GM12878 (cell line): Measurements from ENCODE around the gene FHOD3. TPM values are rescaled to one million over a fixed set of nuclear protein-coding genes. Genes with fewer than 3 reads are reported as not detected.

Experiments
- ATAC-seq: fragments of 200-7000 bp; cut with Tn5 transposase; 3 replicates; pipeline ENCODE4 v1.9.1; 2020; ENCODE audit warnings: mild to moderate bottlenecking, moderate library complexity
- BruUV-seq: library from RNA; stranded (reverse); fragments of 400-500 nt; replicated peaks from 2 replicates; lab custom pipeline; 2021; lab: Mats Ljungman, UMichigan
- CTCF ChIA-PET: fragments of 300-600 bp; sonication (Branson Sonifier 250); formaldehyde crosslinking; extraction: SDS; loops from one replicate; lab custom pipeline; 2021; ENCODE audit warnings: inconsistent platforms; lab: Yijun Ruan, JAX
- POLR2A ChIA-PET: fragments of 350-600 bp; formaldehyde crosslinking; extraction: SDS; loops from one replicate; lab custom pipeline; 2021; ENCODE audit warnings: inconsistent platforms; lab: Charles Lee
- RAD21 ChIA-PET: fragments of 300-600 bp; sonication (Branson Sonifier 250); formaldehyde crosslinking; loops from one replicate; lab custom pipeline; 2023; ENCODE audit warnings: antibody characterized with exemption; ENCODE audit not compliant: unreplicated experiment; lab: Charles Lee
- SMC1A ChIA-PET: fragments of 300-600 bp; sonication (Branson Sonifier 250); formaldehyde crosslinking; loops from one replicate; lab custom pipeline; 2023; ENCODE audit not compliant: unreplicated experiment, uncharacterized antibody; lab: Charles Lee
- DNase-seq: peaks from one replicate; pipeline ENCODE4 v3.0.0-alpha.2; 2011; ENCODE audit warnings: low read depth, low spot score
- FAIRE-seq: peaks from 3 replicates; lab custom pipeline; 2011; peaks lifted over from hg19 to GRCh38; lab: Jason Lieb, UNC
- H2AFZ ChIP-seq: 2 replicates; pipeline ENCODE4 v1.6.0; 2011; ENCODE audit warnings: low read depth, low read length, control low read depth; ENCODE audit not compliant: control insufficient read depth
- H3K27ac ChIP-seq: 2 replicates; pipeline ENCODE4 v1.5.1; 2011; ENCODE audit warnings: control low read depth; ENCODE audit not compliant: control insufficient read depth, insufficient read depth
- H3K27me3 ChIP-seq, 2 experiments: replicated peaks in 1 of 2; 2 replicates each; pipeline versions ENCODE4 v1.6.0 to v1.6.1; 2011; ENCODE audit warnings: low read length in 1 of 2; ENCODE audit not compliant: control insufficient read depth in 2 of 2, insufficient read depth in 2 of 2
- H3K36me3 ChIP-seq, 2 experiments: 2 replicates each; pipeline ENCODE4 v1.5.1; 2011; ENCODE audit warnings: low read length in 1 of 2; ENCODE audit not compliant: control insufficient read depth in 2 of 2, insufficient read depth in 2 of 2
- H3K4me1 ChIP-seq: 2 replicates; pipeline ENCODE4 v1.6.1; 2011; ENCODE audit warnings: mild to moderate bottlenecking, low read length, moderate library complexity, mixed read lengths; ENCODE audit not compliant: control insufficient read depth, insufficient read depth
- H3K4me2 ChIP-seq: 2 replicates; pipeline ENCODE4 v1.6.0; 2011; ENCODE audit warnings: control low read depth; ENCODE audit not compliant: control insufficient read depth, insufficient read depth
- H3K4me3 ChIP-seq: fragments of 200-600 bp; sonication (generic); 2 replicates; pipeline ENCODE4 v1.5.1; 2016
- H3K79me2 ChIP-seq: 2 replicates; pipeline ENCODE4 v1.6.0; 2011; ENCODE audit warnings: low read length; ENCODE audit not compliant: control insufficient read depth, insufficient read depth
- H3K9ac ChIP-seq: 2 replicates; pipeline ENCODE4 v1.8.0; 2011; ENCODE audit warnings: low read length, control low read depth, mixed read lengths; ENCODE audit not compliant: control insufficient read depth, insufficient read depth
- H3K9me3 ChIP-seq: replicated peaks from 3 replicates; pipeline ENCODE4 v1.5.1; 2011; ENCODE audit warnings: mild to moderate bottlenecking, low read length; ENCODE audit not compliant: control insufficient read depth, insufficient read depth
- H4K20me1 ChIP-seq: 2 replicates; pipeline ENCODE4 v1.6.0; 2011; ENCODE audit not compliant: control insufficient read depth, insufficient read depth
- EZH2 ChIP-seq: IDR thresholded peaks from 2 replicates; pipeline ENCODE4 v1.6.1; 2012; ENCODE audit warnings: low read depth, mild to moderate bottlenecking, control low read depth, inconsistent platforms, low read length, borderline replicate concordance; ENCODE audit not compliant: control insufficient read depth
- IRF4 ChIP-seq: IDR thresholded peaks from 2 replicates; pipeline ENCODE4 v1.6.1; 2011; ENCODE audit warnings: low read depth, low read length
- JUNB ChIP-seq: IDR thresholded peaks from 2 replicates; pipeline ENCODE4 v1.6.1; 2016; ENCODE audit warnings: antibody characterized with exemption, mild to moderate bottlenecking
- MLLT1 ChIP-seq: fragments of 450-650 bp; IDR thresholded peaks from 2 replicates; pipeline ENCODE4 v1.6.1; 2016; ENCODE audit warnings: mild to moderate bottlenecking
- MTA3 ChIP-seq: IDR thresholded peaks from 2 replicates; pipeline ENCODE4 v1.6.1; 2012; ENCODE audit warnings: low read length, inconsistent platforms, borderline replicate concordance
- RFX5 ChIP-seq: IDR thresholded peaks from 2 replicates; pipeline ENCODE4 v1.6.1; 2011; ENCODE audit warnings: low read depth, low read length, improper control_type of control experiment
- STAT1 ChIP-seq: fragments of 450-650 bp; conservative IDR thresholded peaks from 2 replicates; pipeline ENCODE4 v1.6.1; 2014; ENCODE audit warnings: antibody characterized with exemption, mild to moderate bottlenecking
- STAT3 ChIP-seq: IDR thresholded peaks from 2 replicates; pipeline ENCODE4 v1.6.1; 2011; ENCODE audit warnings: low read depth, low read length, improper control_type of control experiment
- TCF7 ChIP-seq: IDR thresholded peaks from 2 replicates; pipeline ENCODE4 v1.6.1; 2014; ENCODE audit warnings: antibody characterized with exemption, borderline replicate concordance
- ZNF207 ChIP-seq: fragments of 450-650 bp; IDR thresholded peaks from 2 replicates; pipeline ENCODE4 v1.6.1; 2014; ENCODE audit warnings: antibody characterized with exemption, mild to moderate bottlenecking, borderline replicate concordance
- WGBS: methylation state at CpG from one replicate; pipeline ENCODE4 v1.1.6; 2016; ENCODE audit warnings: low lambda C conversion rate; ENCODE audit not compliant: insufficient replicate concordance, insufficient coverage; ENCODE audit errors: missing lambda C conversion rate; 5-methylcytosine and 5-hydroxymethylcytosine counted together
- in situ Hi-C: fragments of 300-500 bp; cut with MboI; formaldehyde crosslinking; loops from 9 replicates; pipeline ENCODE4 v1.14.3; 2018; ENCODE audit warnings: mixed read lengths
- intact Hi-C: fragments of 100-400 bp; cut with micrococcal nuclease; formaldehyde crosslinking; loops from one replicate; pipeline ENCODE4 v1.14.2; 2022; ENCODE audit not compliant: unreplicated experiment
- polyA plus RNA-seq, 11 experiments: library from polyadenylated mRNA; depleted of rRNA in 4 of 11; unstranded in 6 of 11; stranded (reverse) in 5 of 11; fragments of >200 nt; fragmentation: Nextera tagmentation in 4 of 11; fragmentation: Illumina TruSeq in 1 of 11; extraction: Ambion mirVana in 4 of 11; extraction: Trizol in 1 of 11; gene quantifications; 1 replicate in 1 of 11; 2 replicates in 10 of 11; pipeline versions ENCODE4 v1.2.1 to v1.2.3, GENCODE V29; 2011 to 2016; ENCODE audit warnings: inconsistent platforms in 2 of 11, missing spikeins in 2 of 11, low read depth in 1 of 11
- total RNA-seq, 4 experiments: library from RNA; depleted of rRNA in 3 of 4; stranded (reverse); fragments of >200 nt in 3 of 4; fragmentation: Illumina TruSeq in 1 of 4; extraction: Trizol in 1 of 4; gene quantifications; 2 replicates each; pipeline versions ENCODE4 v1.2.1 to v1.2.3, GENCODE V29; 2013 to 2021
- TF ChIP-seq, protein P1 (sequence below): fragments of 450-650 bp; IDR thresholded peaks from 2 replicates; pipeline ENCODE4 v1.6.1; 2017; ENCODE audit warnings: antibody characterized with exemption, mild to moderate bottlenecking, moderate library complexity

The FHOD3 gene
- total and polyA plus RNA-seq, 10 of the 15 experiments (the other 5 are each of a cell fraction or from before 2014, with no cell fraction given), result 0.77 to 26.7 (median 10.4) TPM

GRCh38 chr18:36640021-36640952 is 342.8 kb downstream of the FHOD3 start:
- Histone ChIP-seq H3K27ac (no peak overlapping the region), H3K36me3 (no peaks in the 10 kb centered on the region), H4K20me1 (no peaks in the 10 kb centered on the region), H3K4me2 (no peak overlapping the region), H3K9me3 (no peaks in the 10 kb centered on the region), H3K4me3 (no peak overlapping the region), H3K9ac (no peak overlapping the region), H3K79me2 (no peaks in the 10 kb centered on the region), H3K27me3 (no peaks in the 10 kb centered on the region), H3K4me1 (peaks cover 39% of the 10 kb centered on the region), H2AFZ (no peak overlapping the region)
- BruUV-seq, result no TSS peak
- no peak for TF ChIP-seq EZH2
- no peak for TF ChIP-seq JUNB
- TF ChIP-seq STAT3, result no peak
- ChIA-PET CTCF (no interaction called here), RAD21 (no interaction called here), SMC1A (interaction anchor here (1.1 to 2.7 kb wide), 3 partner anchors 14 to 19 kb away, joined by 3 to 9 read pairs (median 4); no protein-coding TSS in a partner anchor), POLR2A (interaction anchor here (0.5 kb wide), 1 partner anchor 15 kb away, joined by 3 read pairs; no protein-coding TSS in a partner anchor)
- DNase-seq (no peak), ATAC-seq (no peak), FAIRE-seq (no peak)
- intact Hi-C loops (no loop called here), in situ Hi-C loops (no loop called here)
- 89% methylated on average over 8 of the region's 8 CpGs for WGBS

- 34% methylated on average over 3 of the region's 3 CpGs for WGBS
- in situ Hi-C loops (no loop called here), intact Hi-C loops (no loop called here)
- Histone ChIP-seq H3K4me2 (no peak overlapping the region), H3K79me2 (no peaks in the 10 kb centered on the region), H3K9ac (no peak overlapping the region), H3K27me3 (no peaks in the 10 kb centered on the region), H3K4me1 (peaks cover 11% of the 10 kb centered on the region), H3K27ac (no peak overlapping the region), H3K9me3 (no peaks in the 10 kb centered on the region), H4K20me1 (no peaks in the 10 kb centered on the region), H2AFZ (no peak overlapping the region), H3K36me3 (no peaks in the 10 kb centered on the region), H3K4me3 (no peak overlapping the region)
- CTCF ChIA-PET, result no interaction called here
- SMC1A ChIA-PET, result no interaction called here
- RAD21 ChIA-PET, result no interaction called here
- no peak for DNase-seq
- ATAC-seq, result no peak
- BruUV-seq, result no TSS peak
- POLR2A ChIA-PET, result no interaction called here
- no peak for FAIRE-seq
- TF ChIP-seq RFX5 (no peak), MLLT1 (no peak), MTA3 (no peak), TCF7 (no peak), STAT1 (no peak), ZNF207 (no peak), IRF4 (no peak)
- TF ChIP-seq, protein P1, sequence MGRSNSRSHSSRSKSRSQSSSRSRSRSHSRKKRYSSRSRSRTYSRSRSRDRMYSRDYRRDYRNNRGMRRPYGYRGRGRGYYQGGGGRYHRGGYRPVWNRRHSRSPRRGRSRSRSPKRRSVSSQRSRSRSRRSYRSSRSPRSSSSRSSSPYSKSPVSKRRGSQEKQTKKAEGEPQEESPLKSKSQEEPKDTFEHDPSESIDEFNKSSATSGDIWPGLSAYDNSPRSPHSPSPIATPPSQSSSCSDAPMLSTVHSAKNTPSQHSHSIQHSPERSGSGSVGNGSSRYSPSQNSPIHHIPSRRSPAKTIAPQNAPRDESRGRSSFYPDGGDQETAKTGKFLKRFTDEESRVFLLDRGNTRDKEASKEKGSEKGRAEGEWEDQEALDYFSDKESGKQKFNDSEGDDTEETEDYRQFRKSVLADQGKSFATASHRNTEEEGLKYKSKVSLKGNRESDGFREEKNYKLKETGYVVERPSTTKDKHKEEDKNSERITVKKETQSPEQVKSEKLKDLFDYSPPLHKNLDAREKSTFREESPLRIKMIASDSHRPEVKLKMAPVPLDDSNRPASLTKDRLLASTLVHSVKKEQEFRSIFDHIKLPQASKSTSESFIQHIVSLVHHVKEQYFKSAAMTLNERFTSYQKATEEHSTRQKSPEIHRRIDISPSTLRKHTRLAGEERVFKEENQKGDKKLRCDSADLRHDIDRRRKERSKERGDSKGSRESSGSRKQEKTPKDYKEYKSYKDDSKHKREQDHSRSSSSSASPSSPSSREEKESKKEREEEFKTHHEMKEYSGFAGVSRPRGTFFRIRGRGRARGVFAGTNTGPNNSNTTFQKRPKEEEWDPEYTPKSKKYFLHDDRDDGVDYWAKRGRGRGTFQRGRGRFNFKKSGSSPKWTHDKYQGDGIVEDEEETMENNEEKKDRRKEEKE, result no peak
Observed at GRCh38 chr18:36643061-36643460, 345.5 kb downstream of the FHOD3 start.
